Chondrocyte (in vitro differentiated cells): Measurements from ENCODE around the gene SULT1A2. TPM values are rescaled to one million over a fixed set of nuclear protein-coding genes. Genes with fewer than 3 reads are reported as not detected.
A peak's percentile ranks its signal among the peaks of the same experiment; 100 is the strongest.

Experiments
- DNase-seq: peaks from one replicate; pipeline ENCODE4 v3.0.0; 2021; ENCODE audit warnings: mixed read lengths, low spot score
- H3K27ac Mint-ChIP-seq: one replicate; pipeline ENCODE4 v1.8.0; 2021; ENCODE audit warnings: mild to moderate bottlenecking, moderate library complexity, mixed read lengths; ENCODE audit not compliant: unreplicated experiment
- H3K27me3 Mint-ChIP-seq: 2 replicates; pipeline ENCODE4 v1.8.0; 2021; ENCODE audit warnings: low read depth, mixed read lengths
- H3K36me3 Mint-ChIP-seq: 2 replicates; pipeline ENCODE4 v1.8.0; 2021; ENCODE audit warnings: low read depth, mixed read lengths
- H3K4me1 Mint-ChIP-seq: 2 replicates; pipeline ENCODE4 v1.8.0; 2021; ENCODE audit warnings: low read depth, mild to moderate bottlenecking, mixed read lengths
- H3K4me3 Mint-ChIP-seq: one replicate; pipeline ENCODE4 v1.8.0; 2021; ENCODE audit warnings: mild to moderate bottlenecking, moderate library complexity, mixed read lengths; ENCODE audit not compliant: unreplicated experiment
- H3K9me3 Mint-ChIP-seq: 2 replicates; pipeline ENCODE4 v1.8.0; 2021; ENCODE audit warnings: low read depth, mixed read lengths
- CTCF ChIP-seq: fragments of 200-600 bp; sonication (generic); IDR thresholded peaks from 2 replicates; pipeline ENCODE4 v1.5.0; 2021; ENCODE audit warnings: antibody characterized with exemption, mild to moderate bottlenecking, moderate library complexity
- total RNA-seq: library from RNA; stranded (reverse); gene quantifications from 3 replicates; pipeline ENCODE4 v1.2.1, GENCODE V29; 2021

Gene SULT1A2
- total RNA-seq, 1 donor from 2014 or later = not detected

- Mint-ChIP-seq H3K4me3 (no peak overlapping the region), H3K4me1 (peaks cover 16% of the 10 kb centered on the region), H3K27ac (peak overlapping the region; percentile 65), H3K36me3 (peaks cover 32% of the 10 kb centered on the region), H3K9me3 (no peaks in the 10 kb centered on the region), H3K27me3 (no peaks in the 10 kb centered on the region)
- no peak for TF ChIP-seq CTCF
- no peak for DNase-seq
These were observed 10.4 kb downstream of the SULT1A2 start for GRCh38 chr16:28586466-28586865.

GRCh38 chr16:28585674-28586073 lies 11.2 kb downstream of the SULT1A2 start:
- no peak overlapping the region for H3K27ac Mint-ChIP-seq
- TF ChIP-seq CTCF = no peak

GRCh38 chr16:28580726-28581315 lies 16.0 kb downstream of the SULT1A2 start:
- TF ChIP-seq CTCF = no peak
- Mint-ChIP-seq H3K4me1 (peaks cover 2% of the 10 kb centered on the region), H3K27ac (no peak overlapping the region), H3K27me3 (no peaks in the 10 kb centered on the region), H3K4me3 (no peak overlapping the region), H3K9me3 (no peaks in the 10 kb centered on the region), H3K36me3 (peaks cover 16% of the 10 kb centered on the region)
- DNase-seq = no peak

More at GRCh38 chr16:28585674-28586073, 11.2 kb downstream of the SULT1A2 start:
- H3K4me1 Mint-ChIP-seq = peaks cover 16% of the 10 kb centered on the region
- DNase-seq = no peak
- H3K4me3 Mint-ChIP-seq = no peak overlapping the region
- H3K9me3 Mint-ChIP-seq = no peaks in the 10 kb centered on the region
- H3K27me3 Mint-ChIP-seq = no peaks in the 10 kb centered on the region
- H3K36me3 Mint-ChIP-seq = peaks cover 29% of the 10 kb centered on the region

- DNase-seq = no peak
- H3K27me3 Mint-ChIP-seq = no peaks in the 10 kb centered on the region
- no peaks in the 10 kb centered on the region for H3K9me3 Mint-ChIP-seq
- no peak for TF ChIP-seq CTCF
- H3K27ac Mint-ChIP-seq = no peak overlapping the region
- H3K4me1 Mint-ChIP-seq = peaks cover 17% of the 10 kb centered on the region
- H3K4me3 Mint-ChIP-seq = no peak overlapping the region
- peaks cover 1% of the 10 kb centered on the region for H3K36me3 Mint-ChIP-seq
These were observed 21.3 kb downstream of the SULT1A2 start for GRCh38 chr16:28575446-28576109.

- Mint-ChIP-seq H3K36me3 (peaks cover 1% of the 10 kb centered on the region), H3K9me3 (no peaks in the 10 kb centered on the region), H3K4me3 (no peak overlapping the region), H3K27ac (no peak overlapping the region), H3K4me1 (peaks cover 17% of the 10 kb centered on the region), H3K27me3 (no peaks in the 10 kb centered on the region)
- no peak for DNase-seq
- TF ChIP-seq CTCF = no peak
These were observed 21.9 kb downstream of the SULT1A2 start for GRCh38 chr16:28574925-28575324.
